Nephron (organoid): Measurements from ENCODE around the gene UBE3C.
A peak's percentile ranks its signal among the peaks of the same experiment; 100 is the strongest.

Source experiments
- H3K27ac Mint-ChIP-seq, 3 experiments: 2 replicates each; pipeline ENCODE4 v1.8.0; 2020; ENCODE audit warnings: mixed read lengths in 3 of 3, mild to moderate bottlenecking in 2 of 3, moderate library complexity in 1 of 3
- H3K27me3 Mint-ChIP-seq: 2 replicates; pipeline ENCODE4 v1.8.0; 2021; ENCODE audit warnings: low read depth, mild to moderate bottlenecking, moderate library complexity, mixed read lengths
- H3K36me3 Mint-ChIP-seq: 2 replicates; pipeline ENCODE4 v1.8.0; 2020; ENCODE audit warnings: low read depth, mixed read lengths
- H3K4me1 Mint-ChIP-seq: 2 replicates; pipeline ENCODE4 v1.8.0; 2020; ENCODE audit warnings: mixed read lengths
- H3K4me3 Mint-ChIP-seq, 3 experiments: 2 replicates each; pipeline ENCODE4 v1.8.0; 2020; ENCODE audit warnings: mild to moderate bottlenecking in 3 of 3, mixed read lengths in 3 of 3, moderate library complexity in 2 of 3
- H3K9me3 Mint-ChIP-seq: 2 replicates; pipeline ENCODE4 v1.8.0; 2020; ENCODE audit warnings: mixed read lengths
- CTCF ChIP-seq, 3 experiments: fragments of 200-600 bp; sonication (generic); IDR thresholded peaks; one replicate each; pipeline ENCODE4 v1.5.0; 2021; ENCODE audit warnings: antibody characterized with exemption in 3 of 3; ENCODE audit not compliant: unreplicated experiment in 3 of 3

The UBE3C gene

GRCh38 chr7:157293413-157293788 is 154.7 kb downstream of the UBE3C start:
- Mint-ChIP-seq H3K27me3 (peaks cover 15% of the 10 kb centered on the region), H3K4me3 (no peak overlapping the region), H3K9me3 (peaks cover 2% of the 10 kb centered on the region), H3K4me1 (no peaks in the 10 kb centered on the region), H3K27ac (no peak overlapping the region), H3K36me3 (no peaks in the 10 kb centered on the region)
- TF ChIP-seq CTCF (IDR thresholded peaks at IDR 0.05; ENCODE audit: unreplicated experiment in 3 of 3) = no peak

GRCh38 chr7:157294773-157295172 is 156.0 kb downstream of the UBE3C start:
- Mint-ChIP-seq H3K27me3 (peaks cover 15% of the 10 kb centered on the region), H3K36me3 (peaks cover 5% of the 10 kb centered on the region), H3K4me3 (no peak overlapping the region), H3K9me3 (peaks cover 7% of the 10 kb centered on the region), H3K4me1 (no peaks in the 10 kb centered on the region), H3K27ac (no peak overlapping the region)
- TF ChIP-seq CTCF (IDR thresholded peaks at IDR 0.05; ENCODE audit: unreplicated experiment in 3 of 3) = no peak

GRCh38 chr7:157295338-157295737 is 156.6 kb downstream of the UBE3C start:
- peaks cover 5% of the 10 kb centered on the region for H3K36me3 Mint-ChIP-seq
- H3K27me3 Mint-ChIP-seq = peaks cover 15% of the 10 kb centered on the region
- H3K4me3 Mint-ChIP-seq = no peak overlapping the region
- no peak overlapping the region for H3K27ac Mint-ChIP-seq
- TF ChIP-seq CTCF (IDR thresholded peaks at IDR 0.05; ENCODE audit: unreplicated experiment in 3 of 3) = no peak
- peaks cover 7% of the 10 kb centered on the region for H3K9me3 Mint-ChIP-seq
- H3K4me1 Mint-ChIP-seq = no peaks in the 10 kb centered on the region

GRCh38 chr7:157297185-157297584 is 158.5 kb downstream of the UBE3C start:
- no peak for TF ChIP-seq CTCF (IDR thresholded peaks at IDR 0.05; ENCODE audit: unreplicated experiment in 3 of 3)
- Mint-ChIP-seq H3K4me1 (no peaks in the 10 kb centered on the region), H3K36me3 (peaks cover 5% of the 10 kb centered on the region), H3K27me3 (peaks cover 21% of the 10 kb centered on the region), H3K27ac (no peak overlapping the region), H3K4me3 (no peak overlapping the region), H3K9me3 (peaks cover 7% of the 10 kb centered on the region)

GRCh38 chr7:157299317-157299612 is 160.5 kb downstream of the UBE3C start:
- H3K27me3 Mint-ChIP-seq = peaks cover 21% of the 10 kb centered on the region
- no peaks in the 10 kb centered on the region for H3K4me1 Mint-ChIP-seq
- TF ChIP-seq CTCF (IDR thresholded peaks at IDR 0.05; ENCODE audit: unreplicated experiment in 3 of 3) = no peak
- peak overlapping the region in 1 of 3 experiments; percentile 30 for H3K27ac Mint-ChIP-seq
- H3K4me3 Mint-ChIP-seq = peak overlapping the region in 1 of 3 experiments; percentile 0
- H3K9me3 Mint-ChIP-seq = peaks cover 7% of the 10 kb centered on the region
- peaks cover 5% of the 10 kb centered on the region for H3K36me3 Mint-ChIP-seq

- Mint-ChIP-seq H3K27ac (no peak overlapping the region), H3K4me3 (peak overlapping the region in 1 of 3 experiments; percentile 0), H3K27me3 (peaks cover 21% of the 10 kb centered on the region), H3K4me1 (no peaks in the 10 kb centered on the region), H3K9me3 (peaks cover 7% of the 10 kb centered on the region), H3K36me3 (peaks cover 5% of the 10 kb centered on the region)
- TF ChIP-seq CTCF (IDR thresholded peaks at IDR 0.05; ENCODE audit: unreplicated experiment in 3 of 3) = no peak
These were observed 161.1 kb downstream of the UBE3C start for GRCh38 chr7:157299613-157300368.
